ENCODE results near the gene CORIN.

The CORIN gene

DNA sequence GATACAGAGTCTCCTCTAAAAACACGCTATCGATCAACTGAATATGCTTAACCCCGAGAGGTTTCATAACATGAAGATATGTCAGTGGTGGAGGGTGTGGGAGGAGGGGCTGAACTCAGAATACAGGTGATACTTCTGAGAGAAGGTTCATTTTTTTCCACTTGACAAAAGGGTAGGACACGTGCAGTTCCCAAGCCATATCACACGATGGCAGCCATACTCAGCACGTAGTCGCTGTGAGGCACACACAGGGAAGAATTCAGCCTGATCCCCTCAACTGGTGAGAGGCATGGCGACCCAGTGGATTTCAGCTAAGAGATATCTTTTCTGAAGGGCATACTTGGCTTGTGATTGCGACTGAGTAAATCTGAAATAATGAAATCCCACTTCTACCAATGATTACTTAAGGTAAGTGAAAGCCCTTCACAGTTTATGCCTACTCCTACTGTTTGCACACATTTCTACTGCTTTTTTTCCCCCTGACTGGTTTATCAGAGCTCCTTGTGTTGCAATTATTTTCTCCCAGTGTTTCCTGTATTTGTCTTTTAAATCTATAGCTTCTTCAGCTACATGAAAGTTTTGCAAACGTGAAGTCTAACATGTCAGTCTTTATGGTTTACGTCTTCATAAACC lies 133.1 kb downstream of the CORIN start:
- DNase-seq (ENCODE audit: low read depth) = peak; percentile 46
- TF ChIP-seq, protein P1, sequence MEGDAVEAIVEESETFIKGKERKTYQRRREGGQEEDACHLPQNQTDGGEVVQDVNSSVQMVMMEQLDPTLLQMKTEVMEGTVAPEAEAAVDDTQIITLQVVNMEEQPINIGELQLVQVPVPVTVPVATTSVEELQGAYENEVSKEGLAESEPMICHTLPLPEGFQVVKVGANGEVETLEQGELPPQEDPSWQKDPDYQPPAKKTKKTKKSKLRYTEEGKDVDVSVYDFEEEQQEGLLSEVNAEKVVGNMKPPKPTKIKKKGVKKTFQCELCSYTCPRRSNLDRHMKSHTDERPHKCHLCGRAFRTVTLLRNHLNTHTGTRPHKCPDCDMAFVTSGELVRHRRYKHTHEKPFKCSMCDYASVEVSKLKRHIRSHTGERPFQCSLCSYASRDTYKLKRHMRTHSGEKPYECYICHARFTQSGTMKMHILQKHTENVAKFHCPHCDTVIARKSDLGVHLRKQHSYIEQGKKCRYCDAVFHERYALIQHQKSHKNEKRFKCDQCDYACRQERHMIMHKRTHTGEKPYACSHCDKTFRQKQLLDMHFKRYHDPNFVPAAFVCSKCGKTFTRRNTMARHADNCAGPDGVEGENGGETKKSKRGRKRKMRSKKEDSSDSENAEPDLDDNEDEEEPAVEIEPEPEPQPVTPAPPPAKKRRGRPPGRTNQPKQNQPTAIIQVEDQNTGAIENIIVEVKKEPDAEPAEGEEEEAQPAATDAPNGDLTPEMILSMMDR (conservative IDR thresholded peaks at IDR 0.05; ENCODE audit: control insufficient read depth, insufficient read depth, low read depth, low read length) = peak; percentile 52
- H3K4me3 ChIP-seq (ENCODE audit: control insufficient read depth, low read depth, low read length) = no peak overlapping the region

DNA sequence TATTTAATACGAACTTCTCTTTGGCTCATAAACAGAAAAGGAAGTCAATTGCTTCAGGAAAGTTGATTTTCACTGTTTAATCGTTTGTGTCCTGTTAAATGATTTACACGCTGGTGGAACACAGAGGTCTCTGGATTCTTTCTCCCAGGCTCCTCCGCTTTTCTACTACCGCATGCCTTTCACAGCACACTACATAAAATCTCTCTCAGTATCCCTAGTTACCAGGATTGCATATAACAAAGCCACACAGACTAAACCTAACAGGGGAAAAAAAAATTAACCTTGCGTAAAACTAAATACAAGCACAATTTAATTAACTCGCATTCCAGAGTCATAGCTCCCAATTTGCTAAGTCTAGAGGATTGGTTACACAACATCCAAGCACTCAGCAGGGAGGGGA lies 133.9 kb downstream of the CORIN start:
- no peak for DNase-seq (ENCODE audit: low read depth)
- TF ChIP-seq, protein P1 (conservative IDR thresholded peaks at IDR 0.05; ENCODE audit: control insufficient read depth, insufficient read depth, low read depth, low read length) = no peak
- no peak overlapping the region for H3K4me3 ChIP-seq (ENCODE audit: control insufficient read depth, low read depth, low read length)

- no peak for DNase-seq (ENCODE audit: low read depth)
- no peak overlapping the region for H3K4me3 ChIP-seq (ENCODE audit: control insufficient read depth, low read depth, low read length)
- TF ChIP-seq, protein P1 (conservative IDR thresholded peaks at IDR 0.05; ENCODE audit: control insufficient read depth, insufficient read depth, low read depth, low read length) = no peak
These were observed 134.9 kb downstream of the CORIN start for GRCh38 chr4:47703008-47703407.

DNA sequence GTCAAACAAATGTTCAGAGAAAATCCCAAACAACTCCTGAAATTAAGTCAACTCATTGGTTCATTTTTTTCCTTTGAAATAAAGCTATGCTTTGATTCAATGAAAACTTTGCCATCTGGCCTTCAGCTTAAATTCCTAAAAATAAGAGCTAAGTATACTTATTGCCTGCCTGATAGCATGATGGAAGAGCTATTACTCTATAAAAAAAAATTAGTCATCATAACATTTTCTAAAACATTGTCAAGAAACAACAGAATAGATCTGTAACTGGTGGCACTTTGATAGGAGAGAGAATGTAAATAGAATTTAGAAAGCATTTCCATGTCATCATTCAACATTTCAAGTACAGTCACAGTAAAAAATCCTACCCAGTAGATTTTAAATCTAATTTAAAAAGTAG lies 136.6 kb downstream of the CORIN start:
- H3K4me3 ChIP-seq (ENCODE audit: control insufficient read depth, low read depth, low read length) = no peak overlapping the region
- TF ChIP-seq, protein P1 (conservative IDR thresholded peaks at IDR 0.05; ENCODE audit: control insufficient read depth, insufficient read depth, low read depth, low read length) = no peak
- no peak for DNase-seq (ENCODE audit: low read depth)

DNA sequence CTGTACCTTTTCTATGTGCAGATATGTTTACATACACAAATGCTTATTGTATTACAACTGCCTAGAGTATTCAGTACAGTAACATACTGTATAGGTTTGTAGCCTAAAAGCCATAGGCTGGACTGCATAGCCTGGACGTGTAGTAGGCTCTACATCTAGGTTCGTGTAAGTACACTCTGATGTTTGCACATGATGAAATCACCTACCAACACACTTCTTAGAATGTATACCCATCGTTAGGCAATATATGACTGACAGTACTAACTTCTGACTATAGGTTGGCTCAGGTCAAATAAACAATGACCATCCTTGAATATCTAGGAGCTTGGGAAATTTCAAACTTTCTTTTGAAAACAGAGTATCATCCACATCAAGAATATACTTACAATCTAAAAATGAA lies 139.0 kb downstream of the CORIN start:
- H3K4me3 ChIP-seq (ENCODE audit: control insufficient read depth, low read depth, low read length) = no peak overlapping the region
- TF ChIP-seq, protein P1 (conservative IDR thresholded peaks at IDR 0.05; ENCODE audit: control insufficient read depth, insufficient read depth, low read depth, low read length) = no peak
- no peak for DNase-seq (ENCODE audit: low read depth)

- DNase-seq (ENCODE audit: low read depth) = no peak
- TF ChIP-seq, protein P1 (conservative IDR thresholded peaks at IDR 0.05; ENCODE audit: control insufficient read depth, insufficient read depth, low read depth, low read length) = no peak
These were observed 141.0 kb downstream of the CORIN start for GRCh38 chr4:47696823-47697222.

GRCh38 chr4:47695260-47695659 lies 142.6 kb downstream of the CORIN start:
- no peak for DNase-seq (ENCODE audit: low read depth)
- no peak overlapping the region for H3K4me3 ChIP-seq (ENCODE audit: control insufficient read depth, low read depth, low read length)
- TF ChIP-seq, protein P1 (conservative IDR thresholded peaks at IDR 0.05; ENCODE audit: control insufficient read depth, insufficient read depth, low read depth, low read length) = no peak

More at GRCh38 chr4:47696823-47697222, 141.0 kb downstream of the CORIN start:
- no peak overlapping the region for H3K4me3 ChIP-seq (ENCODE audit: control insufficient read depth, low read depth, low read length)
